PC-3 (cell line): ENCODE results near the gene FNDC5. TPM values are rescaled to one million over a fixed set of nuclear protein-coding genes. Genes with fewer than 3 reads are reported as not detected.

ENCODE experiments used
- ATAC-seq: fragments of 200-7000 bp; cut with Tn5 transposase; 2 replicates; pipeline ENCODE4 v1.9.1; 2020; ENCODE audit warnings: mild to moderate bottlenecking, moderate library complexity
- BruUV-seq: library from RNA; stranded (reverse); fragments of 400-500 nt; replicated peaks from 2 replicates; lab custom pipeline; 2021; lab: Mats Ljungman, UMichigan
- CTCF ChIA-PET: fragments of 300-600 bp; sonication (Branson Sonifier 250); formaldehyde crosslinking; loops from one replicate; lab custom pipeline; 2022; ENCODE audit warnings: antibody characterized with exemption; lab: Charles Lee
- POLR2A ChIA-PET: fragments of 300-600 bp; sonication (Branson Sonifier 250); formaldehyde crosslinking; loops from one replicate; lab custom pipeline; 2022; ENCODE audit warnings: antibody characterized with exemption; ENCODE audit not compliant: unreplicated experiment; lab: Charles Lee
- DNase-seq: peaks from one replicate; pipeline ENCODE4 v3.0.0-alpha.2; 2015
- H2AFZ ChIP-seq: fragments of 300-600 bp; sonication (generic); 2 replicates; pipeline ENCODE4 v1.6.0; 2016; ENCODE audit warnings: antibody characterized with exemption, low read length
- H3F3A ChIP-seq: fragments of 300-600 bp; sonication (generic); one replicate; pipeline ENCODE4 v1.6.0; 2017; ENCODE audit warnings: antibody characterized with exemption, low read length, control low read depth, mild to moderate bottlenecking; ENCODE audit not compliant: unreplicated experiment
- H3K27ac ChIP-seq: fragments of 300-600 bp; sonication (generic); 2 replicates; pipeline ENCODE4 v1.5.1; 2016; ENCODE audit warnings: mild to moderate bottlenecking, low read length
- H3K27me3 ChIP-seq: fragments of 300-600 bp; sonication (generic); 2 replicates; pipeline ENCODE4 v1.6.1; 2016; ENCODE audit warnings: low read length, mixed read lengths
- H3K36me3 ChIP-seq: fragments of 300-600 bp; sonication (generic); 2 replicates; pipeline ENCODE4 v1.6.1; 2016; ENCODE audit warnings: low read depth, mixed run types, low read length, mixed read lengths
- H3K4me1 ChIP-seq: fragments of 300-600 bp; sonication (generic); 2 replicates; pipeline ENCODE4 v1.5.1; 2016; ENCODE audit warnings: low read length; ENCODE audit not compliant: insufficient read depth
- H3K4me2 ChIP-seq: fragments of 300-600 bp; sonication (generic); 2 replicates; pipeline ENCODE4 v1.6.0; 2016; ENCODE audit warnings: low read length
- H3K4me3 ChIP-seq: fragments of 300-600 bp; sonication (generic); 2 replicates; pipeline ENCODE4 v1.5.1; 2016; ENCODE audit warnings: mild to moderate bottlenecking, low read length, mixed read lengths
- H3K79me2 ChIP-seq: fragments of 300-600 bp; sonication (generic); 2 replicates; pipeline ENCODE4 v1.6.1; 2017; ENCODE audit warnings: low read length, mixed read lengths
- H3K9ac ChIP-seq: fragments of 300-600 bp; sonication (generic); 2 replicates; pipeline ENCODE4 v1.6.0; 2016; ENCODE audit warnings: mild to moderate bottlenecking, low read length
- H3K9me2 ChIP-seq: fragments of 300-600 bp; sonication (generic); replicated peaks from 2 replicates; pipeline ENCODE4 v1.6.1; 2016; ENCODE audit warnings: mixed run types, low read length, mixed read lengths
- H3K9me3 ChIP-seq: fragments of 300-600 bp; sonication (generic); 2 replicates; pipeline ENCODE4 v1.6.1; 2016; ENCODE audit warnings: low read length, mixed read lengths
- H4K20me1 ChIP-seq: fragments of 300-600 bp; sonication (generic); 2 replicates; pipeline ENCODE4 v1.6.1; 2016; ENCODE audit warnings: low read length, mixed read lengths
- CTCF ChIP-seq: fragments of 300-600 bp; sonication (generic); conservative IDR thresholded peaks from 2 replicates; pipeline ENCODE4 v1.5.1; 2017; ENCODE audit warnings: antibody characterized with exemption, low read depth, mild to moderate bottlenecking, low read length
- EZH2 ChIP-seq: fragments of 300-600 bp; sonication (generic); IDR thresholded peaks from one replicate; pipeline ENCODE4 v1.6.1; 2017; ENCODE audit warnings: antibody characterized with exemption, mild to moderate bottlenecking, low read length; ENCODE audit not compliant: unreplicated experiment
- EZH2phosphoT487 ChIP-seq: fragments of 300-600 bp; sonication (generic); IDR thresholded peaks from 2 replicates; pipeline ENCODE4 v1.6.1; 2018; ENCODE audit warnings: mild to moderate bottlenecking, antibody characterized with exemption, low read length, borderline replicate concordance
- intact Hi-C: fragments of 100-400 bp; cut with micrococcal nuclease; formaldehyde crosslinking; loops from 2 replicates; pipeline ENCODE4 v1.9.0; 2023
- total RNA-seq: library from RNA; depleted of rRNA; stranded (reverse); fragments of >200 nt; gene quantifications from 2 replicates; pipeline ENCODE4 v1.2.3, GENCODE V29; 2014

Gene FNDC5
- total RNA-seq, 1 experiment from 2014 or later, result 0.22 TPM

GRCh38 chr1:32860566-32860965 is 10.1 kb downstream of the FNDC5 start:
- H3K79me2 ChIP-seq, result no peaks in the 10 kb centered on the region
- no peaks in the 10 kb centered on the region for H4K20me1 ChIP-seq
- POLR2A ChIA-PET, result no interaction called here
- no peak overlapping the region for H3K27ac ChIP-seq
- no peaks in the 10 kb centered on the region for H3K27me3 ChIP-seq
- no peaks in the 10 kb centered on the region for H3K9me2 ChIP-seq
- CTCF ChIA-PET, result no interaction called here
- no peak for DNase-seq
- H3K4me2 ChIP-seq, result no peak overlapping the region
- BruUV-seq, result no TSS peak
- no peak for ATAC-seq
- H3K4me3 ChIP-seq, result no peak overlapping the region
- TF ChIP-seq EZH2 (no peak), CTCF (no peak), EZH2phosphoT487 (no peak)
- intact Hi-C loops, result no loop called here
- H3K36me3 ChIP-seq, result peaks cover 4% of the 10 kb centered on the region; the same call in 1 of the 2 replicates
- no peaks in the 10 kb centered on the region for H3K4me1 ChIP-seq
- H3K9ac ChIP-seq, result no peak overlapping the region
- no peak overlapping the region for H2AFZ ChIP-seq
- no peaks in the 10 kb centered on the region for H3K9me3 ChIP-seq
- H3F3A ChIP-seq, result no peaks in the 10 kb centered on the region

DNA sequence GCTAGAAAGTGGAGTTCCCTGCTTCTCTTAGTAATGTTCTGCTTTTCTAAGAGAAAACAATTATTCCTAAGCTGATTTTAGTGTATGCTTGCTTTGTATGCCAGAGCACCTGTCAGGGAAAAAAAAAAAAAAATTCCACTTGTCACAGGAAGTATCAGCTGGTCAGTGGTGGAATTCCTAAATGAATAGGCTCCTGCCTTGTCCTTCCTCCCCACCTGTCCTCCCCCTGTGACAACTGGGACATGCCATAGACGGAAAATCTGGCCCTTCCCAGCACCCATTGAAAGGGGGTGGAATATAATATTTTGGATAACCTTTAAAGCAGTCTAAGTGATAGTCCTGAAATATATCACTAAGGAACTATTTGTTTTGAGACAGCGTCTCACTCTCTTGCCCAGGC is 10.8 kb downstream of the FNDC5 start:
- H4K20me1 ChIP-seq, result no peaks in the 10 kb centered on the region
- ATAC-seq (no peak), DNase-seq (no peak)
- peaks cover 4% of the 10 kb centered on the region; the same call in 1 of the 2 replicates for H3K36me3 ChIP-seq
- H3K79me2 ChIP-seq, result no peaks in the 10 kb centered on the region
- no peak overlapping the region for H3K27ac ChIP-seq
- H3K9me2 ChIP-seq, result no peaks in the 10 kb centered on the region
- POLR2A ChIA-PET, result no interaction called here
- BruUV-seq, result no TSS peak
- H2AFZ ChIP-seq, result no peak overlapping the region
- intact Hi-C loops, result no loop called here
- no peaks in the 10 kb centered on the region for H3K9me3 ChIP-seq
- H3K27me3 ChIP-seq, result no peaks in the 10 kb centered on the region
- no peaks in the 10 kb centered on the region for H3F3A ChIP-seq
- no peak overlapping the region for H3K4me2 ChIP-seq
- CTCF ChIA-PET, result no interaction called here
- no peak overlapping the region for H3K9ac ChIP-seq
- H3K4me1 ChIP-seq, result no peaks in the 10 kb centered on the region
- no peak overlapping the region for H3K4me3 ChIP-seq
- no peak for TF ChIP-seq EZH2phosphoT487

GRCh38 chr1:32858791-32859190 is 11.9 kb downstream of the FNDC5 start:
- Histone ChIP-seq H3K36me3 (peaks cover 4% of the 10 kb centered on the region; the same call in 1 of the 2 replicates), H3F3A (no peaks in the 10 kb centered on the region), H3K79me2 (no peaks in the 10 kb centered on the region), H3K4me2 (no peak overlapping the region), H3K9ac (no peak overlapping the region), H3K27me3 (no peaks in the 10 kb centered on the region), H3K4me3 (no peak overlapping the region), H3K27ac (no peak overlapping the region), H2AFZ (no peak overlapping the region), H3K4me1 (no peaks in the 10 kb centered on the region), H4K20me1 (no peaks in the 10 kb centered on the region), H3K9me2 (no peaks in the 10 kb centered on the region), H3K9me3 (no peaks in the 10 kb centered on the region)
- ChIA-PET POLR2A (no interaction called here), CTCF (no interaction called here)
- intact Hi-C loops, result no loop called here
- DNase-seq (no peak), ATAC-seq (no peak)
- BruUV-seq, result no TSS peak
- TF ChIP-seq EZH2, result no peak
- no peak for TF ChIP-seq CTCF
- no peak for TF ChIP-seq EZH2phosphoT487
